MCF 10A (cell line): ENCODE measurements around the gene KIF6. TPM values are rescaled to one million over a fixed set of nuclear protein-coding genes. Genes with fewer than 3 reads are reported as not detected.

ENCODE experiments used
- BruUV-seq: library from RNA; stranded (reverse); fragments of 400-500 nt; replicated peaks from 2 replicates; lab custom pipeline; 2021; lab: Mats Ljungman, UMichigan
- CTCF ChIA-PET: fragments of 300-600 bp; sonication (Branson Sonifier 250); formaldehyde crosslinking; extraction: SDS; loops from one replicate; lab custom pipeline; 2021; ENCODE audit warnings: antibody characterized with exemption, inconsistent platforms; lab: Yijun Ruan, JAX
- POLR2A ChIA-PET: fragments of 300-600, 350-650 bp; sonication (Branson Sonifier 250); formaldehyde crosslinking; extraction: SDS; loops from one replicate; lab custom pipeline; 2020; ENCODE audit warnings: antibody characterized with exemption, inconsistent platforms; lab: Yijun Ruan, JAX
- DNase-seq: peaks from one replicate; pipeline ENCODE4 v3.0.0-alpha.2; 2018; ENCODE audit not compliant: unreplicated experiment
- H3K27ac Mint-ChIP-seq: one replicate; pipeline ENCODE4 v1.8.0; 2022; ENCODE audit warnings: mild to moderate bottlenecking, low read depth, mixed read lengths; ENCODE audit not compliant: unreplicated experiment
- H3K27me3 Mint-ChIP-seq: one replicate; pipeline ENCODE4 v1.8.0; 2022; ENCODE audit warnings: mixed read lengths; ENCODE audit not compliant: insufficient read depth, unreplicated experiment
- H3K36me3 Mint-ChIP-seq: one replicate; pipeline ENCODE4 v1.8.0; 2022; ENCODE audit warnings: mild to moderate bottlenecking, moderate library complexity, mixed read lengths; ENCODE audit not compliant: insufficient read depth, unreplicated experiment
- H3K4me1 Mint-ChIP-seq: one replicate; pipeline ENCODE4 v1.8.0; 2022; ENCODE audit warnings: mixed read lengths; ENCODE audit not compliant: insufficient read depth, unreplicated experiment
- H3K4me3 Mint-ChIP-seq: one replicate; pipeline ENCODE4 v1.8.0; 2022; ENCODE audit warnings: mild to moderate bottlenecking, moderate library complexity, mixed read lengths; ENCODE audit not compliant: unreplicated experiment
- H3K9me3 Mint-ChIP-seq: one replicate; pipeline ENCODE4 v1.8.0; 2022; ENCODE audit warnings: mixed read lengths; ENCODE audit not compliant: unreplicated experiment
- intact Hi-C: fragments of 100-400 bp; cut with micrococcal nuclease; formaldehyde crosslinking; loops from 2 replicates; pipeline ENCODE4 v1.14.1; 2022
- total RNA-seq: library from RNA; stranded (reverse); gene quantifications from 2 replicates; pipeline ENCODE4 v1.2.3, GENCODE V29; 2022
- TF ChIP-seq, protein P1 (sequence below): fragments of 200-600 bp; IDR thresholded peaks from one replicate; pipeline ENCODE4 v1.8.0; 2022; ENCODE audit warnings: antibody characterized with exemption, mild to moderate bottlenecking; ENCODE audit not compliant: unreplicated experiment

The KIF6 gene
- total RNA-seq, 1 experiment from 2014 or later = 0.91 TPM

GRCh38 chr6:39753725-39754045, 28.5 kb upstream of the KIF6 start:
- no peak for DNase-seq
- H3K27me3 Mint-ChIP-seq = no peaks in the 10 kb centered on the region
- H3K36me3 Mint-ChIP-seq = no peaks in the 10 kb centered on the region
- H3K4me1 Mint-ChIP-seq = no peaks in the 10 kb centered on the region
- ChIA-PET POLR2A (no interaction called here), CTCF (interaction anchor here (0.6 kb wide), 1 partner anchor 227 kb away, joined by 4 read pairs; no protein-coding TSS in a partner anchor)
- no peaks in the 10 kb centered on the region for H3K9me3 Mint-ChIP-seq
- H3K4me3 Mint-ChIP-seq = no peak overlapping the region
- BruUV-seq = no TSS peak
- TF ChIP-seq, protein P1, sequence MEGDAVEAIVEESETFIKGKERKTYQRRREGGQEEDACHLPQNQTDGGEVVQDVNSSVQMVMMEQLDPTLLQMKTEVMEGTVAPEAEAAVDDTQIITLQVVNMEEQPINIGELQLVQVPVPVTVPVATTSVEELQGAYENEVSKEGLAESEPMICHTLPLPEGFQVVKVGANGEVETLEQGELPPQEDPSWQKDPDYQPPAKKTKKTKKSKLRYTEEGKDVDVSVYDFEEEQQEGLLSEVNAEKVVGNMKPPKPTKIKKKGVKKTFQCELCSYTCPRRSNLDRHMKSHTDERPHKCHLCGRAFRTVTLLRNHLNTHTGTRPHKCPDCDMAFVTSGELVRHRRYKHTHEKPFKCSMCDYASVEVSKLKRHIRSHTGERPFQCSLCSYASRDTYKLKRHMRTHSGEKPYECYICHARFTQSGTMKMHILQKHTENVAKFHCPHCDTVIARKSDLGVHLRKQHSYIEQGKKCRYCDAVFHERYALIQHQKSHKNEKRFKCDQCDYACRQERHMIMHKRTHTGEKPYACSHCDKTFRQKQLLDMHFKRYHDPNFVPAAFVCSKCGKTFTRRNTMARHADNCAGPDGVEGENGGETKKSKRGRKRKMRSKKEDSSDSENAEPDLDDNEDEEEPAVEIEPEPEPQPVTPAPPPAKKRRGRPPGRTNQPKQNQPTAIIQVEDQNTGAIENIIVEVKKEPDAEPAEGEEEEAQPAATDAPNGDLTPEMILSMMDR = no peak
- intact Hi-C loops = no loop called here
- H3K27ac Mint-ChIP-seq = no peak overlapping the region

GRCh38 chr6:39752835-39753724, 27.9 kb upstream of the KIF6 start:
- H3K4me1 Mint-ChIP-seq = no peaks in the 10 kb centered on the region
- TF ChIP-seq, protein P1 = no peak
- ChIA-PET CTCF (no interaction called here), POLR2A (no interaction called here)
- H3K27ac Mint-ChIP-seq = no peak overlapping the region
- H3K4me3 Mint-ChIP-seq = no peak overlapping the region
- no peaks in the 10 kb centered on the region for H3K36me3 Mint-ChIP-seq
- no peaks in the 10 kb centered on the region for H3K9me3 Mint-ChIP-seq
- no TSS peak for BruUV-seq
- intact Hi-C loops = no loop called here
- no peak for DNase-seq
- no peaks in the 10 kb centered on the region for H3K27me3 Mint-ChIP-seq

- TF ChIP-seq, protein P1 = no peak
- ChIA-PET POLR2A (no interaction called here), CTCF (no interaction called here)
- H3K4me3 Mint-ChIP-seq = no peak overlapping the region
- no TSS peak for BruUV-seq
- H3K36me3 Mint-ChIP-seq = no peaks in the 10 kb centered on the region
- intact Hi-C loops = no loop called here
- no peaks in the 10 kb centered on the region for H3K27me3 Mint-ChIP-seq
- H3K27ac Mint-ChIP-seq = no peak overlapping the region
- DNase-seq = no peak
- no peaks in the 10 kb centered on the region for H3K9me3 Mint-ChIP-seq
- no peaks in the 10 kb centered on the region for H3K4me1 Mint-ChIP-seq
Measured at GRCh38 chr6:39746795-39747194, 21.6 kb upstream of the KIF6 start.

GRCh38 chr6:39733704-39734103, 8.5 kb upstream of the KIF6 start:
- Mint-ChIP-seq H3K36me3 (no peaks in the 10 kb centered on the region), H3K9me3 (peaks cover 7% of the 10 kb centered on the region), H3K4me3 (no peak overlapping the region), H3K27me3 (peaks cover 29% of the 10 kb centered on the region), H3K27ac (no peak overlapping the region), H3K4me1 (no peaks in the 10 kb centered on the region)
- ChIA-PET POLR2A (no interaction called here), CTCF (no interaction called here)
- BruUV-seq = no TSS peak
- TF ChIP-seq, protein P1 = no peak
- intact Hi-C loops = no loop called here
- DNase-seq = no peak
